GM18867 (cell line): ENCODE measurements around the gene SAA2.

Experiments used
- ATAC-seq: cut with Tn5 transposase; IDR thresholded peaks from one replicate; pipeline ENCODE4 v1.9.1; 2021; ENCODE audit warnings: mild to moderate bottlenecking, moderate library complexity; ENCODE audit not compliant: unreplicated experiment

Gene SAA2

GRCh38 chr11:18253233-18253632 lies 4.8 kb upstream of the SAA2 start:
- ATAC-seq, result no peak

- ATAC-seq, result peak; percentile 13
These were observed 1.3 kb downstream of the SAA2 start for GRCh38 chr11:18247191-18247581.

GRCh38 chr11:18246379-18247190 lies 1.9 kb downstream of the SAA2 start:
- peak; percentile 81 for ATAC-seq

- ATAC-seq, result no peak
These were observed 3.1 kb downstream of the SAA2 start for GRCh38 chr11:18245396-18245795.

- no peak for ATAC-seq
These were observed 4.6 kb downstream of the SAA2 start for GRCh38 chr11:18243783-18244362.

- no peak for ATAC-seq
These were observed 8.8 kb downstream of the SAA2 start for GRCh38 chr11:18239655-18240054.

- ATAC-seq, result no peak
These were observed 11.7 kb downstream of the SAA2 start, which contains the start of gene SAA4 for GRCh38 chr11:18236664-18237356. TSS of gene SAA4 (minus strand) at chr11:18236802. CDS start at chr11:18235926, 876 bp downstream.

- ATAC-seq, result no peak
These were observed 12.8 kb downstream of the SAA2 start for GRCh38 chr11:18235394-18236334.

- no peak for ATAC-seq
These were observed 14.6 kb downstream of the SAA2 start for GRCh38 chr11:18233912-18234311.

GRCh38 chr11:18230859-18231258 lies 17.6 kb downstream of the SAA2 start:
- no peak for ATAC-seq

GRCh38 chr11:18229501-18229900 lies 19.0 kb downstream of the SAA2 start:
- ATAC-seq, result peak; percentile 94

GRCh38 chr11:18225913-18226312 lies 22.6 kb downstream of the SAA2 start:
- ATAC-seq, result peak; percentile 35

- ATAC-seq, result no peak
These were observed 24.7 kb downstream of the SAA2 start for GRCh38 chr11:18223591-18224387.

- no peak for ATAC-seq
These were observed 25.6 kb downstream of the SAA2 start for GRCh38 chr11:18222814-18223421.

GRCh38 chr11:18221274-18221876 lies 27.1 kb downstream of the SAA2 start:
- ATAC-seq, result no peak

GRCh38 chr11:18209058-18209457 lies 39.4 kb downstream of the SAA2 start:
- no peak for ATAC-seq

GRCh38 chr11:18204771-18205170 lies 43.7 kb downstream of the SAA2 start:
- ATAC-seq, result no peak

GRCh38 chr11:18204220-18204619 lies 44.2 kb downstream of the SAA2 start:
- no peak for ATAC-seq

- no peak for ATAC-seq
These were observed 44.7 kb downstream of the SAA2 start for GRCh38 chr11:18203723-18204122.
